NT2/D1 (cell line): ENCODE data around the gene DLG3.

ENCODE experiments used
- SUZ12 ChIP-seq: IDR thresholded peaks from 2 replicates; pipeline ENCODE4 v1.6.1; 2011; ENCODE audit not compliant: insufficient read length, insufficient read depth; ENCODE audit errors: extremely low read depth
- YY1 ChIP-seq: IDR thresholded peaks from 2 replicates; pipeline ENCODE4 v1.6.1; 2011; ENCODE audit not compliant: insufficient read length, insufficient read depth
- ZNF274 ChIP-seq: IDR thresholded peaks from 2 replicates; pipeline ENCODE4 v1.6.1; 2011; ENCODE audit warnings: mild to moderate bottlenecking, low read depth, low read length

DNA sequence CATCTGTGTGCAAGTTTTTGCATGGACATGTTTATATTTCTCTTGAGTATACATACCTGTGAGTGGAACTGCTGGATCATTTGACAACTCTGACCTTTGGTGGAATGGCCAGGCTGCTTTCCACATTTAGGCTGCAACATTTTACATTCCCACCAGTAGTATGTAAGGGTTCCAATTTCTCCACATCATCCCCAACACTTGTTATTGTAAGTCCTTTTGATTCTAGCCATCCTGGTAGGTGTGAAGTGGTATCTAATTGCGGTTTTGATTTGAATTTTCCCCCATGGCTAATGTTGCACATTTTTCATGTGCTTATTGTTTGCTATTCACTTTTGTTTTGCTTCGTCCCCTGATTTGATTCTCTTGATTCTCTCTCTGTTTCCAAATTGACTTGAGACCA, 16.4 kb downstream of the DLG3 start:
- no peak for TF ChIP-seq ZNF274
- no peak for TF ChIP-seq YY1
- no peak for TF ChIP-seq SUZ12
